ENCODE measurements around the gene PSTPIP2.
"Not testable (repeated sequence)": the region's sequence is repeated elsewhere in the genome, so short reads cannot be mapped to it uniquely, and the experiment has no call there.

PSTPIP2 gene

DNA sequence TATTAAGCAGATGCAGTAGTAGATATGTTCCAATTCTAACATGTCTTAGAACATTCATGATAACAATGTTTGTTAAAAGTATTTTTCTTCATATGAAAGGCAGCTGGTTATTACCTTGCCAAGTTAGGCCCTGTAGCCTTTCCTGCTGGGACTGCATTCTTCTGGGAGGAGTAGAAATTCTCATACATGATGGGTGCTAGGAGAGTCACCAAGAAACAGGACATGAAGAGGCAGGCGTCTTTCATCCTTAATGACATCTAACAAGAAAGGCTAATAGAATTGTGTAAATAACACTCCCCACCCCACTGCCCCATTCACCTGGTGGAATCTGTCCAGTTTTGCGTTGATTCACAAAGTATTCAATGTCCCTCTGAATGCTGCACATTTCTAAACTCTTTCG lies 80.3 kb downstream of the PSTPIP2 start:
- in situ Hi-C loops (cut with MboI; ENCODE audit: low sequenced_read_pairs) = no loop called here

- in situ Hi-C loops (cut with MboI; ENCODE audit: low sequenced_read_pairs) = no loop called here
These were observed 87.4 kb downstream of the PSTPIP2 start for GRCh38 chr18:45984546-45985235.

DNA sequence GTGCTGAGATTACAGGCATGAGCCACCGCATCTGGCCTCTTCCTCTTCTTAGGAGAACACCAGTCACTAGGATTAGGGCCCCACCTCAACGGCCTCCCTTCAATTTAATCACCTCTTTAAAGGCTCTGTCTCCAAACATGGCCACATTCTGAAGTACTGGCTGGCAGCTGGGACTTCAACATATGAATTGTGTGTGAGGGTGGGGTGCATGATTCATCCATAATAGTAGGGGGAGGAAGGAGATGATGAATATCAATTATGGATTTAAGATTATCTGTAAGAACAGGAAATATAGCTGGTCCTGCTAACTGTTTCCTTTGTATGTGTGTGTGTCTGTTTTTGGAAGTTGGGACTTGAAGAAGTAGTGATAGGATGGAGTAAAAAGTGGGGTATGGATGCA lies 90.2 kb downstream of the PSTPIP2 start:
- in situ Hi-C loops (cut with MboI; ENCODE audit: low sequenced_read_pairs) = no loop called here

- in situ Hi-C loops (cut with MboI; ENCODE audit: low sequenced_read_pairs) = no loop called here
These were observed 91.8 kb downstream of the PSTPIP2 start for GRCh38 chr18:45980229-45980628.

DNA sequence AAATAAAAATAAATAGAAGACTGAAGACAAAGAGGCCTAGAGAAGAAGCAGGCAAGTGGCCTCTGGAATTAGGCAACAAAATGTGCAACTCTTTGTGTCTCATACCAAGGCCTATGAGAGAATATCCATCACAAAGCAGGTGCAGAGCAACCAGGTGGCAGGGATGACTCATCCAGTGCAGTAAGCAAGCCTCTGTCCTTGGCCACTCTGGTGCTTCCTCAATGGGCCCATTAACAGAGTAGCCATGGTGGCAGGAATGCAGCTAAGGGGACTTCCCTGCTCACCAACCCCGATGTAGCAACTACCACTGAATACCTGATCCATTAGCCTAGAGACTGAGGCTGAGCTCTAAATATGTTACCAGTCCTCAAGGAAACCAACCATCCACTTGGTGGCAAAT lies 94.0 kb downstream of the PSTPIP2 start:
- in situ Hi-C loops (cut with MboI; ENCODE audit: low sequenced_read_pairs) = no loop called here

DNA sequence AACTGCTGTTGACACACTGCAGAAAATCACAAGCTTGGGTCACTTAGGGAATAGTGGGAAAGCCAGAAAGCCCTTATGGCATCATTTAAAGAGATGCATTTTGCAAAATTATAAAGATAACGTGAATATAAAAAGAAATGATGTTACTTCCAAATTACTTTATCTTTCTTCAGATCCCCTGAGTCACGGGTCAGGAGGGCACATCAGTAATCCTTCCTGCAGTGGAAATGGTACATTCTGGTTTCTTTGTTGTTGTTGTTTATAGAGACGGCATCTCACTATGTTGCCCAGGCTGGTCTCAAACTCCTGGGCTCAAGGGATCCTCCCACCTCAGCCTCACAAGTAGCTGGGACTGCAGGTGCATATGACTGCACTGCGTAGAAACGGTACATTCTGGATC lies 95.1 kb downstream of the PSTPIP2 start:
- in situ Hi-C loops (cut with MboI; ENCODE audit: low sequenced_read_pairs) = no loop called here

DNA sequence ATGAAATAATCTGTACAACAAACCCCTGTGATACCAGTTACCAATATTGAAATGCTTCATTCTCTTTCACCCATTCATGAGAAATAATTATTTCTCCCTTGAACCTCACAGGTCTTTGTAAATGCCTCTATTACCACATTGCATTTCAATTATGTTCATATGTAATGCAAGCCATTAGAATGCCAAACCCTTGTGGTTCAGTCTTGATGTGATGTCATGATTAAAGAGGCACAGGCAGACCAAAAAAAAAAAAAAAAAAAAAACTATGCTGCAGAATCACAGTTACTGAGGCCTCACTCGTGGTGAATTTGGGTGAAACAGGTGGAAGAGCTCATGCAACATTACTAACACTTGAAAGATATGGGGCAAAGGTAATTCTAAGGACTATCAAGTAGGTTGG lies 95.5 kb downstream of the PSTPIP2 start:
- in situ Hi-C loops (cut with MboI; ENCODE audit: low sequenced_read_pairs) = no loop called here

DNA sequence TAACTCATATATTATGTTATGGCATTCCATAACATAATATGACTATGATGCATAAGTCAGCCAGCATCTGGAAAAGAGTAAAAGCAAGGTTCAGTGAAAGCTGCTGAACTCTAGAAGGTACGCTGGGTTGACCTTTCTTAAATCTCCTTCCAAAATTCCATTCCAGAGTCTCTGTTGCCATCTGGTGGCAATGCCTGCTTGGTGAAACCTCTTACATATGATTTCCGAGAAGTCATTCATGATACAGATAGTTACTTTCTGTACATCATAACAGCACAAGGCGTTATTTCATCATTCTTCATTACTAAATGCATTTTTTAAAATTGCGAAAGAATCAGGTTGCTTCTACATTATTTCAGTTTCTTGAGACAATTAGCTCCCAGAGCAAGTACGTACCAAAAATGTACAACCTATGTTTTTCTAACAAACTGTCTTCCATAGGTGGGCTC lies 97.9 kb downstream of the PSTPIP2 start:
- in situ Hi-C loops (cut with MboI; ENCODE audit: low sequenced_read_pairs) = no loop called here

GRCh38 chr18:45967007-45967706 lies 104.9 kb downstream of the PSTPIP2 start, which contains the start of gene EPG5:
TSS of gene EPG5 (minus strand) at chr18:45967329. CDS start at chr18:45967239, 90 bp downstream.
- in situ Hi-C loops (cut with MboI; ENCODE audit: low sequenced_read_pairs) = no loop called here

- in situ Hi-C loops (cut with MboI; ENCODE audit: low sequenced_read_pairs) = not testable (repeated sequence)
These were observed 107.1 kb downstream of the PSTPIP2 start for GRCh38 chr18:45964913-45965312.

GRCh38 chr18:45962866-45963265 lies 109.2 kb downstream of the PSTPIP2 start:
- in situ Hi-C loops (cut with MboI; ENCODE audit: low sequenced_read_pairs) = no loop called here

GRCh38 chr18:45962461-45962860 lies 109.6 kb downstream of the PSTPIP2 start:
- in situ Hi-C loops (cut with MboI; ENCODE audit: low sequenced_read_pairs) = no loop called here

DNA sequence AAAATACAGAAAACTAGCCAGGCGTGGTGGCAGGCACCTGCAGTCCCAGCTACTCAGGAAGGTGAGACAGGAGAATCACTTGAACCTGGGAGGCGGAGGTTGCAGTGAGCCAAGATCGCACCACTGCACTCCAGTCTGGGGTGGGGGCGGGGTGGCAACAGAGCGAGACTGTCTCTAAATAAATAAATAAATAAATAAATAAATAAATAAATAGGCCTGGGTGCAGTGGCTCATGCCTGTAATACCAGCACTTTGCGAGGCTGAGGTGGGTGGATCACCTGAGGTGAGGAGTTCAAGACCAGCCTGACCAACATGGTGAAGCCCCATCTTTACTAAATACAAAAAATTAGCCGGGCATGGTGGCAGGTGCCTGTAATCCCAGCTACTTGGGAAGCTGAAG lies 112.6 kb downstream of the PSTPIP2 start:
- in situ Hi-C loops (cut with MboI; ENCODE audit: low sequenced_read_pairs) = not testable (repeated sequence)

DNA sequence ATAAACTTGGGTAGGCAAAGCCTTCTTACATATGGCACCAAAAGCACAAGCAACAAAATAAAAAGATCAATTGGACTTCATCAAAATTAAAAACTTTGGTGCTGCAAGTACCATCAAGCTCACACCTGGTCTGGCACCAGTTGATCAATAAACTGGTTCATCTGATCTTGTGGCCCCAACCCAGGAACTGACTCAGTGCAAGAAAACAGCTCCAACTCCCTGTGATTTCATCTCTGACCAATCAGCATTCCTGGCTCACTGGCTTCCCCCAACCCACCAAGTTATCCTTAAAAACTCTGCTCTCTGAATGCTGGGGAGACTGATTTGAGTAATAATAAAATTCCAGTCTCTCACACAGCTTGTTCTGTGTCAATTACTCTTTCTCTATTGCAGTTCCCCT lies 113.3 kb downstream of the PSTPIP2 start:
- in situ Hi-C loops (cut with MboI; ENCODE audit: low sequenced_read_pairs) = no loop called here

DNA sequence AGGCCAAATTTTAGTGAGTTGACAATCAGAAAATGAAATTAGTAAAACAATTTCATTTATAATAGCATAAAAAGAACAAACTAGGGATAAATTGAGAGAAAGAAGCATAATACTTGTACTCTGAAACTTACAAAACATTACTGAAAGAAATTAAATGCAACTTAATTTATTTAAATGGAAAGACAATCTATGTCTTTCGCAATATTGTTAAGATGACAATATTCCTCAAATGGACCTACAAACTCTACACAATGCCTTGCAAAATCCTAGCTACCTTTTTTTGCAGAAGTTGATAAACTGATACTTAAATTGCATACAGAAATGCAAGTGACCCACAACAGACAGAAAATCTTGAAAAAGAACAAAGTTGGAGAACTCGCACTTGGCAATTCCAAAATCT lies 114.0 kb downstream of the PSTPIP2 start:
- in situ Hi-C loops (cut with MboI; ENCODE audit: low sequenced_read_pairs) = no loop called here

GRCh38 chr18:45957100-45957499 lies 115.0 kb downstream of the PSTPIP2 start:
- in situ Hi-C loops (cut with MboI; ENCODE audit: low sequenced_read_pairs) = no loop called here

DNA sequence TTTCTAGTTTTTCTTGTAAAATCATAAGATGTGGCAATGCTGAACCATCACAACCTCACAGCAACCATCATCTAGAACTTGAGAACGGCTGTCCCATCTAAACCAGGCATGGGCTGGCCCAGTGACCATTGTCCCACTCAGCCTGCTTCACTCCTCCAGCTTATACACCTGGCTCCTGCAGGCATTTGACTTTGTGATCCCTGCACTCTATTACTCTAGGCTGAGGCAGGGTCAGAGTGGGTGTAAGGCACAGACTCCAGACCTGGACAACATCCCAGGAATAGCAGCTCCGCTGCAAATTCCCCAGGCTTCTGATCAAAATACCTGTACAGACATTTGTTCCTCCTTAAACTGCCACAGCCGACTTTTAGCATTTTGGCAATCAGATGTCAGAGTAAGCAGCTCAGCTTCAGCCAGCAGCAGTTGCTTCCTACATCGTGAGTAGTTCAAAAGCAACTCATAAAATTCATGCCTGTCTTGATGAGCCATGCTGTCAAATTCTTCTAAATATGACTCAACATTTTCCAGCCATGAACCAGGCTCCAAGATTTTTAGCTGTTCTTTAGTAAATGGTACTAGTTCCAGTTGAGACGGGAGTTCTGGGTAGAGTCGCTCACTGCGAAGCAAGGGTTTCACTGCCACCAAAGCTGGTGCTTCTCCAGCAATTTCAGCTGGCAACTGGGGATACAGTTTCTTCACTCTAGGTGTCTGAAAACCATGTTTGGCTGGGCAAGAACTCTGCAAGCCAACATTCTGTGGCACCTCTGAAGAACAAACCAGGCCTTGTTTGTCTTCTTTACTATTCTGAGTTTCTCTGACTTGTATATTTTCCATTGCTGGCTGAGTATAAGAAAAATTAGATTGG lies 117.8 kb downstream of the PSTPIP2 start:
- in situ Hi-C loops (cut with MboI; ENCODE audit: low sequenced_read_pairs) = no loop called here

DNA sequence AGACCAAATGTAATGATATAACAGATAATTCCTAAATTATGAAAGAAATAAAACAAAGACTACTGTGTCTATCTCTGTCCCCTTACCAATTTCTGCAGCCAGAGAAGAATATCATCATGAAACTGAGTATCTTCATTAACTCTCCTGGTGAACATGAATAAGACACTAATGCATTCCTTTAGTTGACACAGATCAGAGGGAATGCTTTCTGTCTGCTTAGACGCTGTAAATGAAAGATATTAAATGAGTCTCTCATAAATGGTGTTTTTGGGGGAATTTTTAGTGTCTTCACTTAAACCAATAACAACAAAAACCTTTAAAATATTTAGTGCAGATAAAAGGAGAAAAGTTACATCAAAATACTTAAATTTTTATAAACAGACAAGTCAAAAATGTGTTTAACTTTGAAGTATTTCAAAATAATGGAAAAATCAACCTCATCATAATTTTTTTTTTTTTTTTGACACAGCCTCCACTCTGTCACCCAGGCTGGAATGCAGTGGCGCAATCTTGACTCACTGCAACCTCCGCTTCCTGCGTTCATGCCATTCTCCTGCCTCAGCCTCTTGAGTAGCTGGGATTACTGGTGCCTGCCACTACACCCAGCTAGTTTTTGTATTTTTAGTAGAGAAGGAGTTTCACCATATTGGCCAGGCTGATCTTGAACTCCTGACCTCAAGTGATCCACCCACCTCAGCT lies 120.9 kb downstream of the PSTPIP2 start:
- in situ Hi-C loops (cut with MboI; ENCODE audit: low sequenced_read_pairs) = no loop called here

- in situ Hi-C loops (cut with MboI; ENCODE audit: low sequenced_read_pairs) = no loop called here
These were observed 126.4 kb downstream of the PSTPIP2 start for GRCh38 chr18:45945669-45946068.

DNA sequence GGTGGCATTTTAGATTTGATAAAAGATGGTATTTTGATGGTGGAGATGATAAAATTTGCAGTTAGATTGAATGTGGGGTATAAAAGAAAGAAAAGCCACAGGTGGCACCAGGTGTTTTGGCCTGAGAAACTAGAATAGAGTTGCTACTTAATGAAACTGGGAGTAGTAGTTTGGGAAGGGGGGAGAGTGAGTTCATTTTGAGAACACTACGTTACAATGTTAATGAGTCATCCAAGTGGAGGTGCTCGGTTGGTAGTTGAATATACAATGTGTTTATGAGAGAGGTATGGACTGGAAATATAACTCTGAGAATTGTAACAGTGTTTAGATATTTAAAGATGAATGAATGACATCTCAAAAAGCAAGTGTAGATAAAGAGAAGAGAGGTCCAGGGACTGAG lies 131.3 kb downstream of the PSTPIP2 start:
- in situ Hi-C loops (cut with MboI; ENCODE audit: low sequenced_read_pairs) = no loop called here

- in situ Hi-C loops (cut with MboI; ENCODE audit: low sequenced_read_pairs) = no loop called here
These were observed 132.8 kb downstream of the PSTPIP2 start for GRCh38 chr18:45939236-45939635.

Measured in HL-60/S4 treated with phorbol 12-myristate 13-acetate at 8.2 ng/mL for 4 days and 3 days (cell line).